OCI-LY7 (cell line): ENCODE data around the gene C11orf24.

Source experiments
- CTCF ChIP-seq: fragments of 200-600 bp; sonication (generic); conservative IDR thresholded peaks from 2 replicates; pipeline ENCODE4 v1.5.1; 2014; ENCODE audit warnings: mild to moderate bottlenecking, antibody characterized with exemption, low read length, moderate library complexity, mixed read lengths
- EZH2phosphoT487 ChIP-seq: fragments of 200-600 bp; sonication (generic); IDR thresholded peaks from 2 replicates; pipeline ENCODE4 v1.6.1; 2018; ENCODE audit warnings: low read depth, borderline replicate concordance, mild to moderate bottlenecking, mixed run types, antibody characterized with exemption, low read length, moderate library complexity, mixed read lengths

GRCh38 chr11:68211546-68211945 is 60.2 kb downstream of the C11orf24 start:
- TF ChIP-seq CTCF, result no peak
- no peak for TF ChIP-seq EZH2phosphoT487
